MCF 10A (cell line): ENCODE results near the gene FAM76B. TPM values are rescaled to one million over a fixed set of nuclear protein-coding genes. Genes with fewer than 3 reads are reported as not detected.

Source experiments
- BruUV-seq: library from RNA; stranded (reverse); fragments of 400-500 nt; replicated peaks from 2 replicates; lab custom pipeline; 2021; lab: Mats Ljungman, UMichigan
- CTCF ChIA-PET: fragments of 300-600 bp; sonication (Branson Sonifier 250); formaldehyde crosslinking; extraction: SDS; loops from one replicate; lab custom pipeline; 2021; ENCODE audit warnings: antibody characterized with exemption, inconsistent platforms; lab: Yijun Ruan, JAX
- POLR2A ChIA-PET: fragments of 300-600, 350-650 bp; sonication (Branson Sonifier 250); formaldehyde crosslinking; extraction: SDS; loops from one replicate; lab custom pipeline; 2020; ENCODE audit warnings: antibody characterized with exemption, inconsistent platforms; lab: Yijun Ruan, JAX
- DNase-seq: peaks from one replicate; pipeline ENCODE4 v3.0.0-alpha.2; 2018; ENCODE audit not compliant: unreplicated experiment
- H3K27ac Mint-ChIP-seq: one replicate; pipeline ENCODE4 v1.8.0; 2022; ENCODE audit warnings: mild to moderate bottlenecking, low read depth, mixed read lengths; ENCODE audit not compliant: unreplicated experiment
- H3K27me3 Mint-ChIP-seq: one replicate; pipeline ENCODE4 v1.8.0; 2022; ENCODE audit warnings: mixed read lengths; ENCODE audit not compliant: insufficient read depth, unreplicated experiment
- H3K36me3 Mint-ChIP-seq: one replicate; pipeline ENCODE4 v1.8.0; 2022; ENCODE audit warnings: mild to moderate bottlenecking, moderate library complexity, mixed read lengths; ENCODE audit not compliant: insufficient read depth, unreplicated experiment
- H3K4me1 Mint-ChIP-seq: one replicate; pipeline ENCODE4 v1.8.0; 2022; ENCODE audit warnings: mixed read lengths; ENCODE audit not compliant: insufficient read depth, unreplicated experiment
- H3K4me3 Mint-ChIP-seq: one replicate; pipeline ENCODE4 v1.8.0; 2022; ENCODE audit warnings: mild to moderate bottlenecking, moderate library complexity, mixed read lengths; ENCODE audit not compliant: unreplicated experiment
- H3K9me3 Mint-ChIP-seq: one replicate; pipeline ENCODE4 v1.8.0; 2022; ENCODE audit warnings: mixed read lengths; ENCODE audit not compliant: unreplicated experiment
- CTCF ChIP-seq: fragments of 200-600 bp; IDR thresholded peaks from one replicate; pipeline ENCODE4 v1.8.0; 2022; ENCODE audit warnings: antibody characterized with exemption, mild to moderate bottlenecking; ENCODE audit not compliant: unreplicated experiment
- intact Hi-C: fragments of 100-400 bp; cut with micrococcal nuclease; formaldehyde crosslinking; loops from 2 replicates; pipeline ENCODE4 v1.14.1; 2022
- total RNA-seq: library from RNA; stranded (reverse); gene quantifications from 2 replicates; pipeline ENCODE4 v1.2.3, GENCODE V29; 2022

FAM76B gene
- total RNA-seq, 1 experiment from 2014 or later, result 28.5 TPM

DNA sequence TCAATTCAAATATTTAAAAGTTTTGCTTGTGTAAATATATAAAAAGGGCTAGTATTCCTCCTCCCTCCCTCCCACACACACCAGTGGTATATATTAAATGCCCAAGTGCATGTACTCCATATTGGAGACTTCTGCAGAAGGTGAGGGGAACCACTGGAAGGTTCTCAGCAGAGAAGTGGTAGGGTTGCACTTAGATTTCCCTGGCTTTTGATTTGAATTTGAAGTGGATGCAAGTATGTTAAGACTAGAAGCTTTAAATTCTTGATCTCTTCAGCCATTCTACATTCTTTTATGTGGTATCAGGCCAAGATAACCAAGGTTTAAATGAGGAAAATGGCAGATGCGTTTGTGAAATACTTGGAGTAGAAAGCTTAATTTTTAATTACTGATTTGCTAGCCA, 43.8 kb upstream of the FAM76B start:
- Mint-ChIP-seq H3K27ac (no peak overlapping the region), H3K9me3 (no peaks in the 10 kb centered on the region), H3K27me3 (no peaks in the 10 kb centered on the region), H3K36me3 (peaks cover 67% of the 10 kb centered on the region), H3K4me3 (no peak overlapping the region), H3K4me1 (peaks cover 18% of the 10 kb centered on the region)
- no peak for DNase-seq
- POLR2A ChIA-PET, result interaction anchor here (1.5 to 3.0 kb wide), 2 partner anchors 15 to 43 kb away, joined by 3 to 7 read pairs; partner anchors contain the start of genes CEP57 and FAM76B
- CTCF ChIA-PET, result interaction anchor here (0.9 to 1.4 kb wide), 4 partner anchors 16 to 593 kb away, joined by 3 to 11 read pairs (median 4); partner anchors contain the start of gene MAML2
- no peak for TF ChIP-seq CTCF
- intact Hi-C loops, result loop anchor here (10.0 kb wide), 1 partner anchor 679 kb away; no protein-coding TSS in a partner anchor
- BruUV-seq, result no TSS peak

DNA sequence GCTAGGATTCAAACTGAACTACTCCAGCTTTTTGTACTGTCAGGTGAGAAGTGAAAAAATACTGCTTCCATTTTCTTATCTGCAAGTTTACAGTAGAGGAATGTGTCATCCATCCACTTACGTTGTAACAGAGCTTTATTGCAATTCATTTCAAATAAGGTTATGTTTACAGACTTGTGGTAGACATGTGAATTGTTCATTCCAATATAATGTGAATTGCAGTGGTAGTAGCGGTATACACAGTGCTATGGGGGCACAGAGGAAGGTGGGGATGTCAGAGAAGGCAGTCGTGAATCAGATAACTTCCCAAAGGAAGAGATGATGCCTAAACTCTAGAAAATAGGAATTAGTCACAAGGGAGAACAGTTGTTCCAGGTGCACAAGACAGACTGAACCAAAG, 43.2 kb upstream of the FAM76B start:
- intact Hi-C loops, result loop anchor here (10.0 kb wide), 1 partner anchor 678 kb away; no protein-coding TSS in a partner anchor
- no peak overlapping the region for H3K4me3 Mint-ChIP-seq
- H3K27ac Mint-ChIP-seq, result no peak overlapping the region
- no TSS peak for BruUV-seq
- no peak for TF ChIP-seq CTCF
- no peaks in the 10 kb centered on the region for H3K27me3 Mint-ChIP-seq
- H3K4me1 Mint-ChIP-seq, result peaks cover 18% of the 10 kb centered on the region
- ChIA-PET CTCF (interaction anchor here (1.0 to 1.4 kb wide), 2 partner anchors 17 to 511 kb away, joined by 3 to 5 read pairs; partner anchors contain the start of gene MAML2), POLR2A (interaction anchor here (1.5 to 3.0 kb wide), 2 partner anchors 14 to 42 kb away, joined by 3 to 7 read pairs; partner anchors contain the start of genes CEP57 and FAM76B)
- DNase-seq, result no peak
- H3K9me3 Mint-ChIP-seq, result no peaks in the 10 kb centered on the region
- peaks cover 67% of the 10 kb centered on the region for H3K36me3 Mint-ChIP-seq

DNA sequence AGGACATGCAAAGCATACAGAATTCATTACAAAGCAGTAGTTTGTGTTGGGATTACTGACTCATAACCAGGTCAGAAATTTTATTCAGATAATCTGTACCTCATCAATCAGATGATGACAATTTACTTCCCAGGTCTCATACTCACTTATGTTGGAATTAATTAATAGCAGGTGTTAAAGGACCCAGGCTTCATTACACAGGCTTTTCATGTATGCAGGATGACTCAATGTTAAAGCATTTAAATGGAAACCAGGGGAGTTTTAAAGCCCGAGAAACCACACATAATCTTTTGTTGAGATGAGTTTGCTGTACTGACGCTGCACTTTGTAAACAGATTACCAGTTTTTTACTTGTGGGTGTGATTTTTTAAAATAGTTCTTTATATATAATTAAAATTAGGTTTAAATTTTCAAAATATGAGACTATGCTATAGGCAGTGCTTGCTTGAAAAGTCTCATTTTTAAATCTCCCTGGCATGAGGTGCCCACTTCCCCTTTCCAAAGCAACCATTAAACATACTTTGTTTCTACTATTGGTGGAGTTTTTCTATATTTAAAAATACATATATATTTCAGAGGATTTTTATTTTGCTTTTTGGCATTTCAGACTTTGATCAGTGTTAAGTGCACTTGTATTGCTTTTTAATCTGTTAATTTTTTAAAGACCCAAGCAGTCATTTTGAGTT, 41.8 kb upstream of the FAM76B start:
- BruUV-seq, result TSS peak; percentile 65
- H3K4me1 Mint-ChIP-seq, result peaks cover 24% of the 10 kb centered on the region
- H3K4me3 Mint-ChIP-seq, result no peak overlapping the region
- ChIA-PET CTCF (no interaction called here), POLR2A (interaction anchor here (3.0 kb wide), 1 partner anchor 41 kb away, joined by 7 read pairs; the partner anchor contains the start of genes CEP57 and FAM76B)
- no peak for TF ChIP-seq CTCF
- H3K36me3 Mint-ChIP-seq, result peaks cover 70% of the 10 kb centered on the region
- no peaks in the 10 kb centered on the region for H3K9me3 Mint-ChIP-seq
- no peak for DNase-seq
- no peaks in the 10 kb centered on the region for H3K27me3 Mint-ChIP-seq
- intact Hi-C loops, result loop anchor here (10.0 kb wide), 1 partner anchor 677 kb away; no protein-coding TSS in a partner anchor
- no peak overlapping the region for H3K27ac Mint-ChIP-seq
